LoVo (cell line): Measurements from ENCODE around the gene IFITM10.
A peak's percentile ranks its signal among the peaks of the same experiment; 100 is the strongest.

Experiments used
- DNase-seq: peaks from one replicate; pipeline ENCODE4 v3.0.0-alpha.2; 2016; ENCODE audit warnings: low spot score

Gene IFITM10

DNA sequence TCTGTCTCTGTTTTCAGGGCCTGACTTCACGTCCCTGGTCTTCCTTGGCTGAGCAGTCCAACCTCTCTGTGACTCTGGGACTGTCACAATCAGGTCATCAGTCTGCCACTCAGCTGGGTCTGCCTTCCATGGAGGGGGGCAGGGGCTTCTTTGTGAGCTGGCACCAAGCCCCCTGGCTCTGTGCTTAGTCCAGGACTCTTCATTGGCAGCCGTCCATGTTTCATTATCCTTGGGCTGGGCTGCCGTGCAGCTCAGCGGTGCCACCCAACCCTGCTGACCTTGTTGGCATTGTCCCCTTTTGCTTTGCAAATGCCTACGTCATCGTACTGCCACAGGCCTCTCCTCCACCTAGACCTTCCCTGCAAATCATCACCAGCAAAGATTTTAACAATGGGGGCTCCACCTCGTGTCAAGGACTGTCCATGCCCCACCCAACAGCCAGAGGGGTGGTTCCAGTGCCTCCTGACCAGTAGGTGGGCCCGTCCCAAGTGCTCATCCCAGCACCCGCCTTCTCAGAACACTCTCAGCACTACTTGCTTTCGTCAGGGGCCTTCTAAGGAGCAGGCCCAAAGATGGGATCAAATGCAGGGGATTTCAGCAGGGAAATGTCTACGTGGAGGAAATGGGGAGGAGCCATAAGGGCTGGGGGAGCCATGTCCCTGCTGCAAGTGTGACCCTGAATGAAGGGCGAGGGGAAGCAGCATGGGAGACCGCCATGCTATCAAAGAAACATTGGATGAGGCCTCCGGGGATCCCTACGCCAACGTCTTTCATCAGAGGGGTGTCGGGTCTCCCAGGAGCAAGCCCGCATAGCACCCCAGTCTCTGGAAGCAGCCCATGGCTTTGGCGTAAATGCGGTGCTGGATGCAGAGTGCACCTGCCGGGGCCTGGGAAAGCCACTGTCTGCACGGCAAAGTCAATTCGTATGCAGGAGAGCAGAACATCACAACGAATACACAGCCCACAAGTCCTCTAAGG is 35.2 kb downstream of the IFITM10 start:
- DNase-seq, result no peak

DNA sequence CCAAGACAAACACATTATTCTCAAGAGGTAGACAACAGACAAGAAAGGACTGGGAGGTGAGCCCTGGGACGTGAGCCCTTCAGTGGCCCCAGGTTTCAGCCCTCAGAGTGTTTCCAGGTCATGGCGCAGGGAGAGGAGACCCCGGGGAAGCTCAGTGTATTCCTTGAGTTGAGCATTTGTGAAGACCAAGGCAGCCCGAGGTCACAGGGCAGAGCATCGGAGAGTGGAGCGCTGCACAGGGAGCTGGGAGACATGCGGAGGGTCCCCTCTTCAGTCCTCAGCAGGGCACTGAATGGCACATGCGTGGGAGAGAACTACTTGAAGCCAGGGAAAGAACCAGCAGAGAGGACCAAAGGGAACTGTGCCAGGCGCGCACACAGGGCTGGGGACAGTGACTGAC is 41.7 kb downstream of the IFITM10 start:
- DNase-seq, result no peak

DNA sequence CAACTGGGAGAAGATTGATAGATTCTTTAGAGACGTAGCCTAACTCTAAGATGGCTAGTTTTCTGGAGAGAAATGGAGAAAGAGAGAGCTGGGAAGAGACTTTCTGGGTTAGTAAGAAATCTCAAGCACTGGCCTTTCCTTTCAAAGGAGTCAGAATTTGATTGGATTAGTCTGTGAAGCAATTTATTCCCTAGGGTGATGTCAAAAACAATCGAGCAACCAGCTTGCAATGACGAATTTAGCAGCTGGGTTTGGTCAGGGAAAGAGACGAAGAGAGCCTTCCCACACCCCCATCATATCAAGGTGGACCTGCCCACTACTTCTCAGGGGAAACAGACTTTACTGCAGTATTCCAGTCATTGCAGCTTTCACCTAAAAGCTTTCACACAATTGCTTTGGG is 42.6 kb downstream of the IFITM10 start:
- DNase-seq, result no peak

DNA sequence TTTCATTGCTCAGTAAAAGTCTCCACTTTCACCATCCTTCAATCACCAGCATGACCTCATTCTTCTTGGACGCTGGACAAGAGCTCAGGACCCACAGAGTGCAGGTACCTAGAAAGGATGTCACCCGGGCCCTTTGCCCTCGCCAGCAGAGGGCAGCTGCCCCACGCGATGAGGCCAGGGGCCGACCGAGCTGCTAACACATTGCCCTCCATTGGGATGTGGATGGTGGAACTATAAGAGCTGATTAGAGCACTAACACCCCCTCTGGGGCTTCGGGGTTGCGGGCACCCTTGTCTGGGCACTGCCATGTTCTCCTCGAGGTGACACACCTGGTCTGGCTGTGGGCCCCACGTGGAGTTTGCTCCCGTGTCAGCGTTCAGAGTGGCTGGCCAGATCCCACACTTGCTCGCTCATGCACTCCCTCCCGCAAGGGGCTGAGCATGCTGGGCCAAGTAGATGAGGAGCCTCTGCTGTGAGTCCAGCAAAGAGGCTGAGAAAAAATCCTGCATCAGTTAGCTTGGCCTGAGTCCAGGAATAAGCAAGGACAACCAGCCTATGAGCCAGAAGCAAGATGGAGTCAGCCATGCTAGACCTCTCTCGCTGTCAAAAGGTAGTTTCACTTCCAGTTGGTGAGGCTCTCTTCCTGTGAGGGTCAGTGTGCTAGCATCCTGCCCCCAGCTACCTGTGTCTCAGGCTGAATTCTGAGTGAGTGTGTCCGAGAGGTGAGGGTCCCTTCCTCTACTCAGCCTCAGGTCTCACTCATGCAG is 43.6 kb downstream of the IFITM10 start:
- no peak for DNase-seq

DNA sequence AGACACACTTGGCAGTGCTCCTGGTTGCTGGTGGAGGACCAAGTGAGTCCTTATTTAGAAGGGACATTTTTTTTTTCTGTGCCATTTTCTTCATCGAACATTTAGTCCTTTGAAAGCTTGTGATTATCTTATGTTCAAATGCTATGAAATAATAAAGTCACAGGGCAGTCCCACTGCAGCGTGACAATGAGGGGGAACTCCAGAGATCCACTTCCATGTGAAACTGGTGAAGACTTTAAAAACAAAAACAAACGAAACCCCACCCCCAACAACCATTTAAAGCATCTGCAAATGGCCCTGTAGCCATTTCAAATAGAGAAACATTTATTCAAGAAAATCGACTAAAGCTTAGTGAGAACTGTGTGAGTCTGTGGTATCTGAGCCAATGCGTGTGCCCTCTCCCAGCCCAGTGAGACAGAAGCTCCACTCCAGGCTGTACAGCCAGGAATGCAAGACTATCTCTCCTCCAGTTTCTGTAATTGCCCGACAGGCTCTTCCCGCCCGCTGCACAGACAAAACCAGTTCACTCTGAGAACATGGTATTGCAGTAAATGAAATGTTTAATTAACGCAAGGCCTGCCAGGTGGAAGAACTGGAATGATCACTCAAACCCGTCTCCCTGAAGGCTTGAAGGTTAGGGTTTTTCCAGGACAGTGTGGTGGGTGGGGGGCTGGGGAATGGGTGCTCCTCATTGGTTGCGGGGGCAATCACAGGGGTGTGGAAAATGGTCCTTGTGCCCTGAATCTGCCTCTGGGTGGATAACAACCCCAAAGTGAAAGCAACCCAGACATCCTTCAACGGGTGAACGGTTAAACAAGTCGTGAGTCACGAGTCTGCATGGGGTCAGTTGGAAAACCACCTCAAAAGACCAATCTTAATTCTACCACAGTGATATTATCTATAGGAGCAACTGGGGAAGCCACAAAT is 45.0 kb downstream of the IFITM10 start:
- DNase-seq, result peak; percentile 33

DNA sequence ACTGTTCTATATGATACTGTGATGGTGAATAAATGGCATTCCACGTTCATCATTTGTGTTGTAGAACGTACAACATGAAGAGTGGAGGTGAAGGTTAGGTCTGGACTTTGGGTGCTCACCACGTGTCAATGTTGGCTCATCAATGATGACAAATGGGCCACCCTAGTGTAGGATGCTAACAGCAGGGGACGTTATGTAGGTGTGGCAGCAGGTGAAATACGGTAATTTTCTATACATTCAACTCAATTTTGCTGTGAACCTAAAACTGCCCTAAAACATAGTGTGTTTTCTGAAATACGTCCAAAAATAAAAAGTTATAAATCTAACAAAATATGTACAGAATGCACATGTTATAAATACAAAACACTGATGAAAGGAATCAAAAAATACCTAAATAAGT is 47.2 kb downstream of the IFITM10 start:
- no peak for DNase-seq

DNA sequence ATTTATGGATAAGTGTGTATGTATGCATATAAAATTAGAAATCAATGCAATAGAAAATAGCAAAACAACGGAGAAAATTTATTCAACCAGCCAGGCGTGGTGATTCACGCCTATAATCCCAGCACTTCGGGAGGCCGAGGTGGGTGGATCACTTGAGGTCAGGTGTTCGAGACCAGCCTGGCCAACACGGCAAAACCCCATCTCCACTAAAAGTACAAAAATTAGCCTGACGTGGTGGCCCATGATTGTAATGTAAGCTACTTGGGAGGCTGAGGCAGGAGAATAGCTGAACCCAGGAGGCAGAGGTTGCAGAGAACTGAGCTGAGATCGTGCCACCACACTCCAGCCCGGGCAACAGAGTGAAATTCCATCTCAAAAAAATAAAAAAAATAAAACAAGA is 47.9 kb downstream of the IFITM10 start:
- DNase-seq, result no peak

DNA sequence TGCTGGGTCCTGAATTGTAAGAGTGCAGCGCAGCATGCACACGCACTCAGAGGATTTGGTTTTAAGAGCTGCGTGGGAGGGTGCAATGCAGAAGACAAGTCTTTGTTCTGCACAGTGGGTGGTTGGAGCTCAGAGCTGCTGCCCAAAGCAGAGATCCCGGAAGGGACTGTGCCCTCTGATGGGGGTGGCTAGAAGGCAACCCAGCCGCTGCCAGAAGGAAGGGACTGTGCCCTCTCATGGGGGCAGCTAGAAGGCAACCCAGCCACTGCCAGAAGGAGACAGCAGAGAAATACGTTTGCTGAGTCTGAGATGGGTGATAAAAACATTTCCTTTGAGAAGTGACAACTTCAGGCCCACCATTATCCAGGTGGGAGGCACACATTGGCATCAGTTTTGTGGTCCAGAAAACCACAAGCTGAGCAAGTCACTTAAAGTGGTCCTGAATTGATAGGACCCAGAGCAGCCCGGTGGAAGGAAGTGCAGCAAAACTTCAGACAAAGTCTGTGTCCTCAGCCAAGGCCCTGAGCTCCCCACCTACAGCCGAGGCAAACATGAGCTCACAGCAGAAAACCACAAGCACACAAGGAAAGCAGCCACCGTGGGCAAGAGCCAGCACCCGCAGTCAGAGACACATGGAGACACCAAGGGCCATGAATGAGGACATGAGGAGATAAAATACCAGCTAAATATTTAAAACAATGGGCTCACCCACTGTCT is 49.1 kb downstream of the IFITM10 start:
- DNase-seq, result no peak

DNA sequence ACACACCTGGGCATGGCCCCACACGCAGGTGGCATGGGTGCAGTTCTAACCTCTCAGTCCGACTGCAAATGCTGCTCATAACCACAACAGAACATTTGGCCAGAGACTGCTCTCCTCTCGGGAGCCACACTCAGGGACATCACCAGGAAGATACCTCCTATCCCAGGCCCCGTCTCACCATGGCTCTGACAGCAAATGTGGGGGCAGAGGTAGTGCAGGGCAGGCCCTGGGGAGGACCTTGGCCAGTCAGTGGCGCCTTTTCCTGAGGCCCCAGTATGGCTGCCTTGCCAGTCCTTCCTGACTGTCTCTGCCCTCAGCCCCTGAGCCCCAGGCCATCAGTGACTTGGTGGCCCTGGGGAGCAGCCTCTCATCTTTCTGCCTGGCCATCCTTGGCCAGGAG is 50.6 kb downstream of the IFITM10 start:
- no peak for DNase-seq

DNA sequence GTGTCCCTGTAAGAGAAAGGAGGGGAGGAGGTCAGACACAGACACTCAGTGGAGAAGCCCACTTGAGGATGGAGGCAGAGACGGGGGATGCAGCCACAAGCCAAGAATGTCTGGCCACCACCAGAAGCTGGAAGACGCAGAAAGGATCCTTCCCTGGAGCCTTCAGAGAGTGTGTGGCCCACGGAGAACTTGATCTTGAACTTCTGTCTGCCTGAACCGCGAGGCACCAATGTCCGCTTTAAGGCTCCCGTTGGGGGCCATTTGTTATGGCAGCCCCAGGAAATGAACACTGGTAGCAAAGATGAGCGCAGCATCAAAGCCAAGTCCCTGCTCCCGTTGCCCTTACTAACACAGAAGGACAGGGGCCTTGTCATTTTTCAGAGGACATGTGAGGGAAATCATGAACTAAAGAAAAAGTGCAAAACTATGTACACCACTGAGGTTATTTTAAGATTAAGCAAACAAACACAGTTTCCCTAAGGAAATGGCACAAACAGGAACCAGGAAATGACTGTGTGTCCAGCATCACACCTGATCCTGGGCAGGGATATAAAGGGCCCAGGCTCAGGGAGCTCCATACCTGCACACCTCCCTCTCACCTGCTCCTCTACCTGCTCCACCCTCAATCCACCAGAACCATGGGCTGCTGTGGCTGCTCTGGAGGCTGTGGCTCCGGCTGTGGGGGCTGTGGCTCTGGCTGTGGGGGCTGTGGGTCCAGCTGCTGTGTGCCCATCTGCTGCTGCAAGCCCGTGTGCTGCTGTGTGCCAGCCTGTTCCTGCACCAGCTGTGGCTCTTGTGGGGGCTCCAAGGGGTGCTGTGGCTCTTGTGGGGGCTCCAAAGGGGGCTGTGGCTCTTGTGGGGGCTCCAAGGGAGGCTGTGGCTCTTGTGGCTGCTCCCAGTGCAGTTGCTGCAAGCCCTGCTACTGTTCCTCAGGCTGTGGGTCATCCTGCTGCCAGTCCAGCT is 53.5 kb downstream of the IFITM10 start, which contains the start of gene KRTAP5-6:
Gene KRTAP5-6, plus strand, starts transcription at position 588 of the 963 bp plus-strand sequence. Its CDS starts 51 bp downstream, at position 639.
- DNase-seq, result no peak

DNA sequence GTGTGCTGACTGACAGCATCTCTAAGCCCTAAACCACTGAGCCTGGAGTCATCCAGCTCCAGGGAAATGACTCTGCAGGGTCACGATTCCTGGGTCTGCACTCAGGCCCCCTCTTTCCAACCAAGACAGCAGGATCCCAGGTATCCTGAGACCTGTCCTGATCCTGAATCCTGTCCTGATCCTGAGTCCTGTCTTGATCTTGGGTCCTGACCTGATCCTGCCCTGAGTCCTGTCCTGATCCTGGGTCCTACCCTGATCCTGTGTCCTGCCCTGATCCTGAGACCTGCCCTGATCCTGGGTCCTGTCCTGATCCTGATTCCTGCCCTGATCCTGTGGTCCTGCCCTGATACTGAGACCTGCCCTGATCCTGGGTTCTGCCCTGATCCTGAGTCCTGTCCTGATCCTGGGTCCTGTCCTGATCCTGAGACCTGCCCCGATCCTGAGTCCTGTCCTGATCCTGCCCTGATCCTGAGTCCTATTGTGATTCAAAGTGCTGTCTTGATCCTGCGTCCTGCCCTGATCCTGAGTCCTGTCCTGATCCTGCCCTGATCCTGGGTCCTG is 54.8 kb downstream of the IFITM10 start:
- no peak for DNase-seq

DNA sequence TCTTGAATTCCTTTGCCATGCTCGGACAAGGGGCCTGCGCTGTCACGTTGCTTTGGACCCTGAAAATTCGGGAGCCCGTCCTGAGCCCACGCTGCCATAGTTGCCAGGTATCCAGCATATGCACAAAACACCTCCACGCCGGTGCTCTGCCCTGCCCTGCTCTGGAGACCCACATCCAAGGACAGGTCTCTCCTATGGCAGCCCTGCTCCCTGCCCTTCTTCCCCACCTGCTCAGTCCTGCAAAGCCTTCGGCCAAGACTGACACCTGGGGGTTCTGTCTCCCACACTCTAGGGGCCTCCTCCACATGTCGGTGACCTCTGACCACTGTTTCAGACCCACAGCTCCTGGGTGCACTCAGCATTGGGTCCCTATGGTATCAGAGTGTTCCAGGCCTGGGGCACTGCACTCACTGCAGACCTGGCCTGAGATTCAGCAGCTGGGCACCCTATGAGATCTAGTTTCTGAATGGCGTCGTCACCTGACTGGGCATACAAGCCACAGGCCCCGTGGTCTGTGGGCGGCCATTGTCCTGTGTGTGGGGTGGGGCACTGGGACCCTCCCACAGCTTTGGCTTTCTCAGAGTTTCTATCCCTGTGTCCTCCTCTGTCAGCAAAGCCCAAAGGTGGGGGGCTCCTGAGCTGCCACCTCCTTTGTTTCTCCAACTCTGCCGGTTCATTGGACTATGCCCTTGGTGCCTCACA is 55.4 kb downstream of the IFITM10 start:
- DNase-seq, result no peak

DNA sequence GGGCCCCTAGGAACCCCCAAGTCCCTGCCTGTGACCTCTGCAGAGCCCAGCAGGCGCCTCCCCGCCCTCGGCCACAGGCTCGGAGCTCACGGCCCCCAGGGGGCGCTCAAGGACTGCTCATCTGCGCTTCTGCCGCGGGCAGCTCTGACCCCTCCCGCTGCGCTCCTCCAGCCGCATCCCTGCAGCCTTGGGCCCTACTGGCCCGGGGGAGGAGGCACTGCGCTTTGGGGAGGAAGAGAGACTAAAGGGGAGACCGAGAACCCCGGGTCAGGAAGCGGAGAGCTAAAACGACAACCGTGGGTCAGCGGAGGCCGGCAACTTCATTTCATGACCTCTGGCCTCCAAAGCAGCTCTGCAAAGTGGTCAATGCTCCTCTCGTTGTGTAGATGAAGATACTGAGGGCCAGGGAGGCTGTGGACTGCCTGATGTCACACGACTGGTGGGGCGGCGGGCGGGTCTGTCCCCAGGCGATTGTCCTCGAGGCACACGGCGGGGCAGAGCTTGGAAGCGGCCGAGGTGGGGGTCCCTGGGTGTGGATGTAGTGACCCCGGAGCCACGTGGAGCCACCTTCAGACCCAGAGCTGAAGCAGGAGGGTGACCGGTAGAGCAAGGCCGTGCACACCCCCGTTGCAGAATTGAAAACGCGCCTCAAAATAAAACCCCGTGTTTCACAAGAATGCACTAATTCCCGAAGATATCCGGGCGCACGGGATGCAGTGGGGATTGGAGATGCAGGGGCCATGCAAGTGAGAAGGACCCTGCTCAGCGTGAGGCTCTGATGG is 56.1 kb downstream of the IFITM10 start:
- DNase-seq, result peak; percentile 86

DNA sequence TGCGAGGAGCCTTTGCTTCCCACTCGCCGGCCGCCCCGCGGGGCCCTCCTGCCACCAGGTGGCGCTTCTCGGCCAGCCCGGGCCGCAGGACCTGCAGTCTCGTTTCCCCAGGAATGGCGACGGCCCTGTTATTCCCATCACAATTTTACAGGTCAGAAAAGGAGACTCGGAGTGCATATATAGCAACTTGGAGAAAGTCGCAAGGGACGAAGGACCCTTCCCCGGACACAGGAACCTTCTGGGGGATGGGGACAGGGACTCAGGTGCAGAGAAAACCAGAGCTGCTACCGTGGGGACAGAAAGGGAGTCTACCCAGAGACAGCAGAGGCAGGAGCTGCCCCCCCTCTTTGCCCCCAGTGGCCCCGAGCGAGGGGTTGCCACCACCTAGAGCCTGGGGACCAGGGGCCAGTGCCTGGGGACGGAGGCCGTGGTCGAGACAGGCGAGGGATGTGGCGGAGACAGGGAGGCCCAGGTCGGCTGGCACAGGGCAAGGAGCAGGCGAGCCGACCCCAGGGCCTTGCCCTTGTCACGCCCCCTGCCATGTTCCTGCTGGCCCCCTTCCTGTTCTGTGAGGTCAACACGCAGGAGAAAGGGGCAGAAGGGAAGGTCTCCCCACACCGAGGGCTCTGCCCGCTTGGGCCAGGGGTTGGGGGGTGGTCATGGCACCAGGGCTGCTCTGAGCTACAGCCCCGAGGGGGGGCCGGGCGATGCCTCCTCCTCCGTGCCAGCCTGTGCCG is 56.9 kb downstream of the IFITM10 start:
- peak; percentile 80 for DNase-seq

DNA sequence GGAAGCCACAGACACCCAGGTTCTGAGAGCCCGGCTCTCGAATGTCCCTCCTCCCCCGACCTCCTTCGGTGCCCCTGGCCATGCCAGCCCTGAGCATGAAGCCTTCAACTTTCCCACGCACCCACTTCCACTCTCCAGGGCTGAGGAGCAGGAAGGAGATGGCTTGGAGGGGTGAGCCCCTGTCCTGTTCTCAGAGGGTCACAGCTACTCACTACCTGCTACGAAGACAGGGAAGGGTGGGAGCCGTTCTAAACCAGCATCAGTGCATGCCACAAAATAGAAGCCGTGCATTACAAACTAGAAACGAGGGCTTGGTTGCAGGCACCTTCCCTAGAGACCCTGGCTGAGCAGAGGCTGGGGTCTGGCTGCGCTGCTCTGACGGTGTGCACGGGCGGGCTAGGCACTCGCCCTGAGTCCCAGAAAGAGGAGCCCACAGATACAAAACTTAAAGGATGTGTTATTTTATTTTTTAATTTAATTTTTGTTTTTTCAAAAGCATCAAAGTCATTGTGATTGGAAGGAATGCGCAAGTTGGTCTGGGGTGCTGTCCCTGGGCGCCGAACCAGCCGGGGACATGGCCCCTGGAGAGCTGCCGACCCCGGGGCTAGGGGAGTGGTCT is 57.6 kb downstream of the IFITM10 start:
- DNase-seq, result no peak

DNA sequence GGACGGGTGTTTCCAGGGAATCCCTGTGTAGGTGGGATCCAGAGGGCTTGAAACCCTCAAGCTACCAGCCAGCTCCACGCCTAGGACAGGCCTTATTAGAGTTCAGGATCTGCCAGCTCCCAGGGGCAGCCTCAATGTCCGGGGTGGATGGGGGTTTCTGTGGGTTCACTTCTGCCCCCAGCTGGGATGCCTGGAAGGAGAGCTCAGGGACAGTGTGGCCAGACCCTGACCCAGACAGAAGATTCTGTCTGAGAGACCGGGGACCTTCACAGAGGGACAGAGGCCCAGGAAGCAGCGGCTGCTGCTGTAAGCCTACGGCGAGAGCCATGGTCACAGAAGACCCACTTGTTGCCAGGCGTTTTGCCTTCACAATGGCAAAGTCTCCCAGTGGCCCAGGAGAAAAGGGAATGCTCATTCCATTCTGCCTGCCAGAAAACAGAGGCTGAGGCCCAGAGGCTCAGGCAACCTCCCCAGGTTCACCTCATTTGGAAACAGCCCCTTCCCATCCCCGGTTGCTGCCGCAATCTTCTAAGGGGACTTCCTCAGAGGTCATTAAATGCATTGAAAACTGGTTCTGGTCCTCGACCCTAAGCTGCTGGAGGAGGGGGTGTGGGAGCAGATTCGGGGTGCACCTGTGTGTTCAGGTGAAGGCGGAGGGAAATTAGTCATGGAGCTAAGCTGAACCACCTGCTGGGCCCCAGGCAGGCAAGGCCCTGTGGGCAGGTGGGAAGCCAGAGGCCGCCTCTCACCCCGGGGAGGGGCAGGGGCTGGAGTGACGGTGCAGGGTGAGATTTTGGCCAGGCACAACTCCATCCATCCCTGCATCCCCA is 58.3 kb downstream of the IFITM10 start:
- DNase-seq, result no peak
